Body of pancreas (tissue), 4 donors: ENCODE measurements around the gene CACTIN. TPM values are rescaled to one million over a fixed set of nuclear protein-coding genes. Genes with fewer than 3 reads are reported as not detected.

ENCODE experiments used
- ATAC-seq: fragments of 150-250 bp; one replicate; pipeline ENCODE4 v1.9.1; 2016
- DNase-seq, 4 donors: peaks; one replicate each; pipeline ENCODE4 v3.0.0-alpha.2; 2019
- H3K27ac ChIP-seq, 4 donors: fragments of 200-600 bp; sonication (generic); 1 replicate in 3 of 4; 2 replicates in 1 of 4; pipeline versions ENCODE4 v1.5.1 to v1.6.1; 2016 to 2019; ENCODE audit warnings: mild to moderate bottlenecking in 1 of 4, mixed read lengths in 1 of 4, moderate library complexity in 1 of 4
- H3K27me3 ChIP-seq, 2 donors: fragments of 200-600 bp; sonication (generic); one replicate each; pipeline ENCODE4 v1.6.0; 2016; ENCODE audit warnings: mild to moderate bottlenecking in 1 of 2
- H3K36me3 ChIP-seq, 2 donors: fragments of 200-600 bp; sonication (generic); replicated peaks in 1 of 2; 2 replicates each; pipeline ENCODE4 v1.5.1; 2016; ENCODE audit warnings: low read depth in 2 of 2; ENCODE audit not compliant: insufficient read depth in 1 of 2
- H3K4me1 ChIP-seq: fragments of 200-600 bp; sonication (generic); one replicate; pipeline ENCODE4 v1.6.0; 2016
- H3K4me3 ChIP-seq, 2 donors: fragments of 200-600 bp; sonication (generic); 1 replicate in 1 of 2; 2 replicates in 1 of 2; pipeline ENCODE4 v1.5.1; 2016 to 2019
- H3K9me3 ChIP-seq, 3 donors: fragments of 200-600 bp; sonication (generic); 1 replicate in 2 of 3; 2 replicates in 1 of 3; pipeline ENCODE4 v1.5.1; 2016
- CTCF ChIP-seq, 7 experiments: fragments of 450-650 bp in 4 of 7; fragments of 200-600 bp in 3 of 7; sonication (generic) in 3 of 7; IDR thresholded peaks; one replicate each; pipeline ENCODE4 v1.5.1; 2016 to 2019; ENCODE audit warnings: antibody characterized with exemption in 7 of 7
- POLR2A ChIP-seq, 3 donors: fragments of 450-650 bp; IDR thresholded peaks; one replicate each; pipeline ENCODE4 v1.6.1; 2016; ENCODE audit warnings: antibody characterized with exemption in 3 of 3, mild to moderate bottlenecking in 2 of 3
- WGBS, 2 donors: methylation state at CpG; one replicate each; pipeline ENCODE4 v1.1.5; 2017; 5-methylcytosine and 5-hydroxymethylcytosine counted together
- intact Hi-C: fragments of 100-400 bp; cut with DNase I; formaldehyde crosslinking; loops from one replicate; pipeline ENCODE4 v1.15.1; 2023
- total RNA-seq, 2 donors: library from RNA; depleted of rRNA; stranded (reverse); fragments of >200 nt; gene quantifications; one replicate each; pipeline ENCODE4 v1.1.0, GENCODE V29; 2016

Gene CACTIN
- total RNA-seq, 2 donors from 2014 or later = 16.3 to 23.4 TPM

DNA sequence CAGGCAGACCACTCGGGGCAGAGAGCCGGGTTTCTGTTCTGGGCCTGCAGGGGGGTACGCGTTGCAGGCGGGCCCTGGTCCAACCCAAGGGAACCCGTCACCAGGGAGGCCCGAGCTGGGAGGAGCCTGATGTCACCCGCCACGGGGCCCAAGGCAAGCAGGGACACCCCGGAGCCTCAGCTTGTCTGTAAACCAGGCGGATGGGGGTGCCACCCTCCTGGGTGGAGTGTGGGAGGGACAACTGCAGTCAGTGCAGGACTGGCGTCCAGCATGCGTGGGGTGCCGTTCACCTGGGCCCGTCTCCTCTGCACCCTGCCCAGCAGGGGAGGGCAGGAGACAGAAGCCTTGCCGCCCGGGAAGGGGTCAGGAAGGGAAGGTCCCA lies 7.0 kb downstream of the CACTIN start:
- peaks cover 8% of the 10 kb centered on the region for H3K4me1 ChIP-seq
- DNase-seq (no peak), ATAC-seq (no peak)
- intact Hi-C loops = loop anchor here (10.0 kb wide), 1 partner anchor 325 kb away; no protein-coding TSS in a partner anchor
- no peak overlapping the region for H3K4me3 ChIP-seq
- H3K27me3 ChIP-seq = no peaks in the 10 kb centered on the region
- no peak overlapping the region for H3K27ac ChIP-seq
- H3K36me3 ChIP-seq = peaks cover 0 to 2% of the 10 kb centered on the region in 2 donors
- H3K9me3 ChIP-seq = no peaks in the 10 kb centered on the region
- TF ChIP-seq CTCF (IDR thresholded peaks at IDR 0.05) = no peak
- no peak for TF ChIP-seq POLR2A (IDR thresholded peaks at IDR 0.05)
- WGBS, 2 donors = 83 to 92% methylated on average over 6 to 16 of the region's 17 CpGs

DNA sequence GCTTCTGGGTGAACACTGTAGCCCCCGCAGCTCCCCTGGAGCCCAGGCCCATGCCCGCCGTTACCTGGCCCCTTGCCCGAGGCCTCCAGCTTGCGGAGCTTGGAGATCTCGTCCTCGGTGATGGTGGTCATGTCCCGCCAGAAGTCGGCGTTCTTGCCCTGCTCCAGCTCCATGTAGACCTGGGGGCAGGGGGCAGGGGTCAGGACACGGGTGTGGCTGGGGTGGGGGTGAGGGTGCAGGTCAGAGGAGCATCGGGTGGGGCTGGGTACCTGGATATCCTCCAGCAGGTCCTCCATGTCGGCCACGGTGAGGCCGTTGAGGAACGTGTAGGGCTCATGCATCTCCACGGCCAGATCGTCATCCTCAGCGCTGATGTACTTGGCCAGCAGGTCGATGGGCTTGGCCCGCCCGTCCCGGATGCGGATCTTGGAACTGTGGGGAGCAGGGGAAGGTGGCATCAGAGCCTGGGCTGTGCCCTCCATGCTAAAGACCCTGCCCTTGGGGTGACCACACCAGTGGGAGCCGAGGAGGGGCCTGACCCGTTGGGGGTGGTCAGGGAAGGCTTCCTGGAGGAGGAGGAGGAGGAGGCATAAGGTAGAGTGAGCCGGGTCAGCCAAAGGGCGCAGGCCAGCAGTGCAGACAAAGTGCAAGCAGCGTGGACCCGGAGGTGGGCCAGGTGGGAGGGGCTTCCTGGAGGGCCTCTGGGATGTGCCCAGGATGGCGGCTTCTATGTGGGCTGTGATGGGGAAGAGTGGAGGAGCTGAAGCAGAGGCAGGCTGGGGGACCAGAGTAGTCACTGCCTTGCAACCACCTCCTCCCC lies 7.6 kb downstream of the CACTIN start:
- no peaks in the 10 kb centered on the region for H3K27me3 ChIP-seq
- peaks cover 0 to 2% of the 10 kb centered on the region in 2 donors for H3K36me3 ChIP-seq
- TF ChIP-seq POLR2A (IDR thresholded peaks at IDR 0.05) (no peak), CTCF (IDR thresholded peaks at IDR 0.05) (no peak)
- WGBS, 2 donors = 86 to 91% methylated on average over 21 to 31 of the region's 31 CpGs
- no peaks in the 10 kb centered on the region for H3K9me3 ChIP-seq
- ATAC-seq (no peak), DNase-seq (no peak)
- H3K4me1 ChIP-seq = peaks cover 2% of the 10 kb centered on the region
- no peak overlapping the region for H3K4me3 ChIP-seq
- H3K27ac ChIP-seq = no peak overlapping the region
- intact Hi-C loops = loop anchor here (10.0 kb wide), 1 partner anchor 324 kb away; no protein-coding TSS in a partner anchor

GRCh38 chr19:3618144-3618810 lies 8.3 kb downstream of the CACTIN start:
- Histone ChIP-seq H3K27ac (no peak overlapping the region), H3K36me3 (peaks cover 0 to 2% of the 10 kb centered on the region in 2 donors)

GRCh38 chr19:3617463-3617862 lies 9.1 kb downstream of the CACTIN start:
- intact Hi-C loops = loop anchor here (10.0 kb wide), 1 partner anchor 323 kb away; no protein-coding TSS in a partner anchor

More at GRCh38 chr19:3618144-3618810, 8.3 kb downstream of the CACTIN start:
- WGBS, 2 donors = 52 to 90% methylated on average over 8 to 28 of the region's 31 CpGs
- Histone ChIP-seq H3K4me3 (no peak overlapping the region), H3K4me1 (no peaks in the 10 kb centered on the region), H3K9me3 (no peaks in the 10 kb centered on the region), H3K27me3 (no peaks in the 10 kb centered on the region)
- peak; percentile 60 for ATAC-seq
- DNase-seq = peak; percentile 44 to 62 (median 54)
- peak; percentile 62 to 81 (median 74) for TF ChIP-seq CTCF (IDR thresholded peaks at IDR 0.05)
- no peak for TF ChIP-seq POLR2A (IDR thresholded peaks at IDR 0.05)
- intact Hi-C loops = loop anchor here (10.0 kb wide), 1 partner anchor 323 kb away; no protein-coding TSS in a partner anchor

More at GRCh38 chr19:3617463-3617862, 9.1 kb downstream of the CACTIN start:
- H3K36me3 ChIP-seq = no peaks in the 10 kb centered on the region
- TF ChIP-seq CTCF (IDR thresholded peaks at IDR 0.05) = no peak
- TF ChIP-seq POLR2A (IDR thresholded peaks at IDR 0.05) = no peak
- ATAC-seq (no peak), DNase-seq (no peak)
- no peak overlapping the region for H3K27ac ChIP-seq
- 67 to 78% methylated on average over 18 to 19 of the region's 19 CpGs for WGBS, 2 donors
- H3K9me3 ChIP-seq = no peaks in the 10 kb centered on the region
- H3K4me3 ChIP-seq = no peak overlapping the region
- no peaks in the 10 kb centered on the region for H3K27me3 ChIP-seq
- H3K4me1 ChIP-seq = no peaks in the 10 kb centered on the region
